T-helper 17 cell (primary cell): Measurements from ENCODE around the gene GPS1. TPM values are rescaled to one million over a fixed set of nuclear protein-coding genes. Genes with fewer than 3 reads are reported as not detected.

Experiments
- ATAC-seq: fragments of 150-1000 bp; cut with Tn5 transposase; 2 replicates; pipeline ENCODE4 v1.10.0; 2021; ENCODE audit warnings: mild to moderate bottlenecking, moderate library complexity
- DNase-seq, 3 donors: peaks; one replicate each; pipeline versions ENCODE4 v3.0.0 to v3.0.0-alpha.2; 2020 to 2021
- H3K9me3 ChIP-seq: one replicate; pipeline ENCODE4 v1.7.0; 2013; ENCODE audit warnings: low read length, mild to moderate bottlenecking; ENCODE audit not compliant: control insufficient read depth, poor library complexity, severe bottlenecking
- H3K27ac Mint-ChIP-seq: one replicate; pipeline ENCODE4 v1.8.0; 2022; ENCODE audit warnings: mild to moderate bottlenecking, moderate library complexity, mixed read lengths
- H3K27me3 Mint-ChIP-seq: one replicate; pipeline ENCODE4 v1.8.0; 2022; ENCODE audit warnings: mixed read lengths
- H3K36me3 Mint-ChIP-seq: one replicate; pipeline ENCODE4 v1.8.0; 2022; ENCODE audit warnings: low read depth, mixed read lengths
- H3K4me1 Mint-ChIP-seq: one replicate; pipeline ENCODE4 v1.8.0; 2022; ENCODE audit warnings: mild to moderate bottlenecking, mixed read lengths
- H3K4me3 Mint-ChIP-seq: one replicate; pipeline ENCODE4 v1.8.0; 2022; ENCODE audit warnings: mild to moderate bottlenecking, moderate library complexity, mixed read lengths
- total RNA-seq, 4 donors: library from RNA in 2 of 4; stranded (reverse) in 2 of 4; gene quantifications; one replicate each; pipeline ENCODE4 v1.2.3 and lab custom pipeline; 2022 to 2026

The GPS1 gene
- total RNA-seq, 2 donors from 2014 or later = 63.2 to 66.1 TPM

DNA sequence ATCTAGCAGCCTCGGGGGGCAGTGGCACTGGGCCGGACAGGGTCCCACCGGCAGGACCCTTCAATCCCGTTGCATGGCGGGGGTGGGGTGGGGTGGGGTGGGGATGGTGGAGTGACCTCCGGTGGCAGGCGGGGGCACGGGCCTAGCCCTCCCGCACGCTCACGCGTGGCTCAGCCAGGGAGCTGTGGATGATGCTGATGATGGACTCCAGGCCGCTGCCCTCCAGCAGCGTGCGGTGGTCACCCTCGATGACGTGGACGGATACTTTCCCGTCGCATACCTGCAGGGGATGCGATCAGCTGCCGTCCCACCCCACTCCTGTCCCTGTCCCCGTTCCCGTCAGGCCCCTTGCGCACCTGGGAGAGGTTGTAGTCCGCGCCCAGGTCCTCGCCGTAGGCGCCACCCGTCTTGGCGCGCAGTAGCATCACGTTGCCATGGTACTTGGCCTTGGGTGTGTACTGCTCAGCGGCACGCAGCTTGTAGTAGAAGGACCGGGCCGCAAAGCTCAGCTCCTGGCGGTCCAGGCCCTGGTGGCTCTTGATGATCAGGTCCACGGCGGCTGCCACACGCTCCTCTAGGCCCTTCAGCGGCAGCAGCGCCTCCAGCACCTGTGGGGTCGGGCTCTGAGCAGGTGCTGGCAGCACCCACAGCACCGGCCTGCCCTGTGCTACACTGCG, 27.4 kb downstream of the GPS1 start:
- H3K4me3 Mint-ChIP-seq = no peak overlapping the region
- no peak overlapping the region for H3K27ac Mint-ChIP-seq
- no peaks in the 10 kb centered on the region for H3K9me3 ChIP-seq
- no peak for DNase-seq
- no peaks in the 10 kb centered on the region for H3K36me3 Mint-ChIP-seq
- H3K27me3 Mint-ChIP-seq = no peaks in the 10 kb centered on the region
- H3K4me1 Mint-ChIP-seq = peaks cover 2% of the 10 kb centered on the region
- no peak for ATAC-seq

DNA sequence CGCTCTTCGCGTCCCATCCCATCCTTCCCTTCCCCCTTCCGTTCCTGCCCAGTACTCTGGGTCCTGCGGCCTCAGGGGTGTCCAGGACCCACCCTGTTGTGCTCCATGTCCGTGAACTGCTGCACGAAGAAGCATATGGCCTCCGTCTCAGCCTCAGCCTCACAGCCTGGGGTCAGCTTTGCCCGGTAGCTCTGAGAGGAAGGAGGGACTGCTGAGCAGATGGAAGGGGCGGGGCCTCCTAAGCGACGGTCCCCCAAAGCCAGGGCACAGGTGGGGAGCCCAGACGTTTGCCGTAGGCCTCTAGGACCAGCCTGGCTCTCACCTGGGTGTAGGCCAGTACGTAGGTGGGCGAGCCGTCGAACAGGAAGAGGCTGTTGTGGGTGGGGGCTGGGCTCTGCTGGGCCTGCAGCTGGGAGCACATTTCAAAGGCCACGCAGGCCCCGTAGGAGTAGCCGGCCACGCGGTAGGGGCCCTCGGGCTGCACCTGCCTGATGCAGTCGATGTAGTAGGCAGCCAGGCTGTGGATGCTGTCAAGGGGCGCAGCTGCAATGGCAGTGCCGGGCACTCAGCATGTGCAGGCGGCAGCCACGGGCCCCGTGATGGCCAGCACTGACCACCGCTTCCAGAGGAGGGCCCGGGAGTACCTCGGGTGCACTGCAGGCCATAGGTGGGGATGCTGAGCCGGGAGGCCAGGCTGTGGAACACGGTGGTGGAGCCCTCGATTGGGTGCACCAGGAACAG, 28.5 kb downstream of the GPS1 start:
- ATAC-seq (no peak), DNase-seq (no peak)
- Mint-ChIP-seq H3K27me3 (no peaks in the 10 kb centered on the region), H3K4me3 (no peak overlapping the region), H3K36me3 (no peaks in the 10 kb centered on the region), H3K4me1 (peaks cover 2% of the 10 kb centered on the region), H3K27ac (no peak overlapping the region)
- no peaks in the 10 kb centered on the region for H3K9me3 ChIP-seq

DNA sequence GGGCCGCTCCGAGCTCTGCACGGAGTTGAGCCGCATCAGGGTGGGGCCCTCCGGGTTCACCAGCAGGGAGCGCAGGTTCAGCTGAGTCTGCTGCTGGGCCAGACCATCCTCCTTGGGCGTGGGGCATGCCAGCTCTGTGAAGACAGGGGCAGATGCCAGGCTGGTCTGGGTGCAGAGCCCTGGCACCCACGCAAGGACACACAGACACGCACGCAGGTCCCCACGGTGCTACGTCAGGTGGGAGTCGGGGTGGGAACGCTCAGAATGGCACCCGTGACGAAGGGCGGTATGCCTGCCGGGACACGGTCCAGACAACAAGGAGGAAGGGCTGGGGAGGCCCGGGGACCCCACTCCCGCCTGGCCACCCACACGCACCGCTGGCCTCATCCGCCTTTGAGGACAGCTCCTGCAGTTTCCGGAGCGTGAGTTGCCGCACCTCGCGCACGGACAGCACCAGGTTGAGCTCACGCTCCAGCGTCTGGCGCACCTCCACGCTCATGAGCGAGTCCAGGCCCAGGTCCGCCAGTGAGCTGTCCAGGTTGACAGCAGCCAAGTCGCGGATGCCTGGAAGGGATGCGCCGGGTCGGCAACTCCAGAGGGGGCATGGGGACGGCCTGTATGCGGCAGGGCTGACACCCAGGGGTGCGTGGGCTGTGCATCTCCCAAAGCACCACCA, 29.2 kb downstream of the GPS1 start:
- H3K4me3 Mint-ChIP-seq = no peak overlapping the region
- ATAC-seq = no peak
- no peak for DNase-seq
- H3K27me3 Mint-ChIP-seq = no peaks in the 10 kb centered on the region
- no peaks in the 10 kb centered on the region for H3K36me3 Mint-ChIP-seq
- no peak overlapping the region for H3K27ac Mint-ChIP-seq
- no peaks in the 10 kb centered on the region for H3K9me3 ChIP-seq
- H3K4me1 Mint-ChIP-seq = peaks cover 2% of the 10 kb centered on the region

DNA sequence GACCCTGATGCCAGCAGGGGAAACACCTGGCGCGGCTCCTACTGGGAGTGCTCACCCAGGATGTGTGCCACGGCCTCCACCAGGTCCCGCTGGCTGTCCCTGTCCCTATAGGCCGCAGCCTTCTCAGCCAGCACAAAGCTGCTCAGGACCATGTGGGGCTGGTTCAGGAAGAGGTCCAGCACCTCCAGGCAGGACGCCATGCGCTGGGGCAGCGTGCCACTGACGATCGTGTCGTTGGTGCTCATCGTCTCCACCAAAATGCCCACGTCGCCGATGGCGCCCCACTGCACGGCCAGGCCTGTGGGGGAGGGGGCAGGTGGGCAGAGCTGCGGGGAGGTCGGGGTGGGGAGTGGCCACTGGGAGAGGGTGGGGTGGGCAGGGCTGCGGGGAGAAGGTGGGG, 29.8 kb downstream of the GPS1 start:
- Mint-ChIP-seq H3K27me3 (no peaks in the 10 kb centered on the region), H3K4me1 (peaks cover 2% of the 10 kb centered on the region), H3K36me3 (no peaks in the 10 kb centered on the region), H3K27ac (no peak overlapping the region), H3K4me3 (no peak overlapping the region)
- ATAC-seq (no peak), DNase-seq (no peak)
- H3K9me3 ChIP-seq = no peaks in the 10 kb centered on the region

DNA sequence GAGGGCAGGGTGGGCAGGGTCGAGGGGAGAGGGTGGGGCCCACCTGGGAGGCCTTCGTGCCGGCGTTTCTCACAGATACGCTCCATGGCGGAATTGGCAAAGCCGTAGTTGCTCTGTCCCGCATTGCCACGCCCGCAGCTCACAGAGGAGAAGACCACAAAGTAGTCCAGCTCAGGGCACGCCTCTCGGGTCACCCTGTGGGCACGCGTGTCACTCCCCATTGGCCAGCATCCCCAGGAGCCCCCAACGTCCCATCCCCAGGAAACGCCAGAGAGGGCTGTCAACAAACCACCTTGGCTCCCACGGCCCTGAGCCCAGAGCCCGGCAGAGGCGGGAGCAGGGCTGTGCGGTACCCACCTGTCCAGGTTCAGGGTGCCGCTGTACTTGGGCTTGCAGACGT, 30.3 kb downstream of the GPS1 start:
- Mint-ChIP-seq H3K36me3 (no peaks in the 10 kb centered on the region), H3K27me3 (no peaks in the 10 kb centered on the region), H3K4me1 (peaks cover 2% of the 10 kb centered on the region), H3K4me3 (no peak overlapping the region), H3K27ac (no peak overlapping the region)
- DNase-seq (no peak), ATAC-seq (no peak)
- no peaks in the 10 kb centered on the region for H3K9me3 ChIP-seq

DNA sequence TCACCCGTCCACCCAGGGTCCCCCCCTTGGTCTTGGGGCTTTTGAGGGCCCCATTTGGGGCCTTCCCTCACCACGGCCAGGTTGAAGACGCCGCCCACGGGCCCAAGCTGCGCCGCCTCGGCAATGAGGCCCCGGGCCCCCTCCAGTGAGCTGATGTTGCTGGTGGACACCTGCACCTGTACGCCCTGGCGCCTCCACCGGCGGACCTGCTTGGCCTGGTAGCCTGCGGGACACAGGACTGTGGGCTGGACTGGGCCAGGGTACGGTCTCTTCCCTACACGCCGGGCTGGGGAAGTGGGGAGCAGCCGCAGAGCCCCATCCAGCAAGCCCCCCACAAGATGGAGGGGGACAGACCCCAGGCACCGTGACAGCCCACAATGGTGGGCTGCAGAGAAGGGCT, 30.8 kb downstream of the GPS1 start:
- no peak for DNase-seq
- Mint-ChIP-seq H3K4me3 (no peak overlapping the region), H3K27ac (no peak overlapping the region), H3K4me1 (peaks cover 2% of the 10 kb centered on the region), H3K36me3 (no peaks in the 10 kb centered on the region), H3K27me3 (no peaks in the 10 kb centered on the region)
- H3K9me3 ChIP-seq = no peaks in the 10 kb centered on the region
- no peak for ATAC-seq

DNA sequence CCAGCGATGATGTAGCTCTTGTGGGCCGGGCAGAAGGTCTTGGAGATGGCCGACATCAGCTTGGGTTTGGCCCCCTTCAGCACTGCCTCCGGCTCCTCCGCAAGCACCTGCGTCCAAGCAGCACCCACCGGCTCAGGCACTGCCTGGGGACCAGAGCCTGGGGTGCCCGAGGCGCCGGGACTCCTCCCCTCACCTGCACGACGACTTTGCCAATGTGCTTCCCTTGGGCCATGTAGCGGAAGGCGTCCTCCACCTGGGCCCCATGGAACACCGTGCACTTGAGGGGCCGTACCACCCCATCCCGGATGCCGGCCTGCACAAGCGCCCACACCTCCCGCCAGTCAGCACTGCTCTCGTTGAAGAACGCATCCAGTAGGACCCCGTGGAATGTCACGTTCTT, 31.3 kb downstream of the GPS1 start:
- no peak overlapping the region for H3K4me3 Mint-ChIP-seq
- DNase-seq (no peak), ATAC-seq (no peak)
- no peaks in the 10 kb centered on the region for H3K36me3 Mint-ChIP-seq
- no peaks in the 10 kb centered on the region for H3K9me3 ChIP-seq
- no peaks in the 10 kb centered on the region for H3K27me3 Mint-ChIP-seq
- peaks cover 2% of the 10 kb centered on the region for H3K4me1 Mint-ChIP-seq
- H3K27ac Mint-ChIP-seq = no peak overlapping the region

DNA sequence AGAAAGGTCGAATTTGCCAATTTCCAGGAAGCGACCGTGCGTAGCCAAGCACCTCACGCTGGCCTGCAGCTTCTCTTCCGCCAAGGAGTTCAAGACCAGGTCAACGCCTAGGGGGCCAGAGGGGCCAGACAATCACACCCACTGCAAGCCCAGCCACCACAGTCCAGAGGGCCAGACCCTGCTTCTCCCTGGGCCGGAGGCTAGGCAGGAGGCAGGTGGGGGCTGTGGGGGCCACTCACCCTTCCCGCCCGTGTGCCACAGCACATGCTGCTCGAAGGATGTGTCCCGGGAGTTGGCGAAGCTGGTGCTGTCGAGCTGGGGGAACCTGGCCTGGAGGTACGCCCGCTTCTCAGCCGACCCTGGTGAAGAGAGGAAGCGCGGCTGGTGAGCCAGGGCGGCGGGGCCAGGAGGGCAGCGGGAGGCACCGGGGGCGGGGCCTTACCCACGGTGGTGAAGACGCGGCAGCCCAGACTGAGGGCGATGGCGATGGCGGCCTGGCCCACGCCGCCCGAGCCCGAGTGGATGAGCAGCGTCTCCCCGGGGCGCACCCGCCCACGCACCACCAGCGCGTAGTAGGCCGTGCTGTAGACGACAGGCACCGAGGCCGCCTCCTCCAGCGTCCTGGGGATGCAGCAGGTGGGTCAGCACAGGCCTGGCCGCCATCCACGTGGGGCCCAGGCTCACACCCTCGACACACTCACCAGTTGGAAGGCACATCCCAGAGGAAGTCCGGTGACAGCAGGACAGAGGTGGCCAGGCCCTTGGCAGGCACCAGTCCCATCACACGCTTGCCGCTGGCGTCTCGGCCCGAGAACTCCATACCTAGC, 32.0 kb downstream of the GPS1 start:
- Mint-ChIP-seq H3K4me3 (no peak overlapping the region), H3K4me1 (no peaks in the 10 kb centered on the region), H3K27ac (no peak overlapping the region), H3K36me3 (no peaks in the 10 kb centered on the region), H3K27me3 (no peaks in the 10 kb centered on the region)
- ATAC-seq (no peak), DNase-seq (no peak)
- no peaks in the 10 kb centered on the region for H3K9me3 ChIP-seq

DNA sequence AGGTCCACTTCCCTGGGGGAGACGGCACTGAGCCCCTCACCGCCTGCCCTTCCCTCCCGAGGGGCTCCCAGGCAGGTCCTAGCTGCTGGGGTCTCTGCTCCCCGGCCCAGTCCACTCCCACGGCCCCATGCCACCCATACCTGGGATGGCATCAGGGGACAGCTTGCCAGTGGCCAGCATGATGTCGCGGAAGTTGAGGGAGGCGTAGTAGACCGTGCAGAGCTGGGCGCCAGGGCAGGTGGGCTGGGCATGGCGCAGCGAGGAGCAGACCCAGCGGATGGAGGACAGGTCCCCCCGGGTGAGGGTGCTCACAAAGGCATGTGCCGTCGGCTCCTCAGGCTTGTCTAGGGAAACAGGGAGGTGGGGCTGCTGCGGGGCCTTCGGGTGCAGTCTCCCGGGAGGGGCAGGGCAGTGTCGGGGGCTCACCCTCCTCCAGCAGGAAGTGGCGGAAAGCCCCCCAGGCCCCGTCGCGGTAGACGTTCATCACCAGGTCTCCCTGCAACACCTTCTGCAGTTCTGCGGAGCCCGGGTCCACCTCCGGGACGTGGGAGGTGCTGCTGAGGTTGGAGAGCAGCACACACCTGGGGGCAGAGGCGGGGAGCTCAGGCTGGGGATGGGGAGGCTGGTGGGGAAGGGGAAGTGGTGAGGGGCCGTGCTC, 32.8 kb downstream of the GPS1 start:
- Mint-ChIP-seq H3K27me3 (no peaks in the 10 kb centered on the region), H3K27ac (no peak overlapping the region), H3K36me3 (no peaks in the 10 kb centered on the region), H3K4me3 (no peak overlapping the region), H3K4me1 (no peaks in the 10 kb centered on the region)
- ATAC-seq (no peak), DNase-seq (no peak)
- no peaks in the 10 kb centered on the region for H3K9me3 ChIP-seq

DNA sequence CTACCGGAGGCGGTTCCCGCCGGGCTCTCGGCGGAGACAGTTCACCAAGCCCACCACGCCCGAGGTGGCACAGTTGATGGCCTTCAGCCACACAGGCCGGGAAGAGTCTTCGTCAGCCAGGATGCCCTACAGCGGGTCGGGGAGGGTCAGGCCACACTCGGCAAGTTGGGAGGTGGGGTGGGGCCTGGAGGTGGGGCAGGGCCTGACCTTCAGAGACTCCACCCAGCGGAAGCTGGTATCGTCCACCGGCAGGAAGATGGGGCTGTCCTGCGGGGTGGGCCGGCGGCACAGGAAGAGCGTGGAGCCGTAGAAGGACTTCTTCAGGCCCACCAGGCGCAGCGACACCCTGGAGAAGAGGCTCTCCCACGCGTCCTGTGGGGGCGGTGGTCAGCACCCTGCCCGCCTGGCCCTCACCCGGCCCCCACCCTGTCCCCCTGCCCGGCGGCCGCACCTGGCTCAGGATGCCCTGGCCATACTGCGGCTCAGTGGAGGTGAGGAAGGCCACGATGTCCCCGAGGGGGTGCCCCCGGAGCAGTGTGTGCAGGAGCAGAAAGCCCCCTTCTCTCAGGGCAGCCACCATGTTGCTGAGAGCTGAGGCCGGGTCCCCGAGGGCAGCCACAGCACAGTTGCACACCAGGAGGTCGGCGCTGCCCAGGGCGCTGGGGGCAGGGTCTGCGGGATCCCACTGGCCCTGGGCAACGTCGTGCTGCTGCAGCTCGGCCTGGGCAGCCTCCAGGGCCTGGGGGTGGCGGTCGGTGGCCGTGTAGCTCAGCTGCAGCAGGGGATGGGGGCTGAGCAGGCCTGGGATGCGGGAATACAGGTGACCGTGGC, 33.5 kb downstream of the GPS1 start:
- H3K36me3 Mint-ChIP-seq = no peaks in the 10 kb centered on the region
- H3K27ac Mint-ChIP-seq = no peak overlapping the region
- no peaks in the 10 kb centered on the region for H3K27me3 Mint-ChIP-seq
- no peak overlapping the region for H3K4me3 Mint-ChIP-seq
- H3K9me3 ChIP-seq = no peaks in the 10 kb centered on the region
- DNase-seq = no peak
- no peaks in the 10 kb centered on the region for H3K4me1 Mint-ChIP-seq
- ATAC-seq = no peak

DNA sequence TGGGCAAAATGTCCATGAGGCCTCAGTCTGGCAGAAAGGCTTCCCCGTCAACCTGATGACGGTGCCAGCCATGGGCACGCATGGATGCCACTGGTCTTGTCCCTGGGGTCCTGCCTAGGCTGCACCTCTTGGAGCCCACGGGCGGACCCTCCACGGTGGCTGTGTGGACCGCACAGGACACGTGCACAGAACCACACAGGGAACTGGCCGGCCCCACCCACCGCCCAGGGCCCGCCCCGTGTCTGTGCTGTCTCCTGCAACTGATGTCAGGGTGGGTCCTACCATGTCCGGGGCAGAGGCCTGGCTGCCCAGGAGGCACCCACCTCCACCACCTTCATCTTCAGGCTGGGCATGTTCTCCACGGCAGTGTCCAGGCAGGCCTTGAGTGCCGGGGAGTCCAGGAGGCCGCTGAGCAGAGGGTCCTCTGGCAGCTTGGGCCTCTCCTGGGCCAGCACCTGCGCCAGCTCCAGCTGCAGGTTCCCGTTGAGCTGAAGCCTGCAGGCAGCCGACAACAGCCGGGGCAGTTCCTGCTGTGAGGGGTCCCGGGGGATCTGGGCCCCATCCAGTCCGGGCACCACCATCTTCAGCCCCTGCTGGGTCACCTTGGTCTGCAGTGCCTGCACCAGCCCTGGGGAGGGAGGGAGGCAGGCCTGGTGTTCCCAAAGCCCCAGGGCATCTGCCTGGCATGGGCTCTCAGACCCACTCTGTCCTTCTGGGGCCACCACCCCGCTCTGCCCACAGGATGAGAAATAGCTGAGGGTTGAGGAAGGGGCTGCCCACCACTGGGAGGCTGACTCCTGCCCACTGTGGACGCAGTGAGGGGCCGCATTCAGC, 34.5 kb downstream of the GPS1 start:
- no peaks in the 10 kb centered on the region for H3K4me1 Mint-ChIP-seq
- no peaks in the 10 kb centered on the region for H3K27me3 Mint-ChIP-seq
- no peak overlapping the region for H3K4me3 Mint-ChIP-seq
- no peak overlapping the region for H3K27ac Mint-ChIP-seq
- H3K36me3 Mint-ChIP-seq = no peaks in the 10 kb centered on the region
- ATAC-seq (no peak), DNase-seq (no peak)
- no peaks in the 10 kb centered on the region for H3K9me3 ChIP-seq
